Measurements from ENCODE around the gene STX3.
"Not testable (repeated sequence)": the region's sequence is repeated elsewhere in the genome, so short reads cannot be mapped to it uniquely, and the experiment has no call there.

STX3 gene

GRCh38 chr11:59847626-59848025 lies 92.5 kb downstream of the STX3 start:
- no peak for DNase-seq

GRCh38 chr11:59848439-59848838 lies 93.3 kb downstream of the STX3 start:
- DNase-seq = not testable (repeated sequence)

GRCh38 chr11:59849129-59849528 lies 94.0 kb downstream of the STX3 start:
- DNase-seq = no peak

- DNase-seq = not testable (repeated sequence)
These were observed 94.4 kb downstream of the STX3 start for GRCh38 chr11:59849551-59849950.

GRCh38 chr11:59851416-59851815 lies 96.2 kb downstream of the STX3 start:
- not testable (repeated sequence) for DNase-seq

GRCh38 chr11:59854871-59855270 lies 99.7 kb downstream of the STX3 start:
- DNase-seq = no peak
